ENCODE measurements around the gene RFNG.

GRCh38 chr17:82097919-82098168, 46.2 kb upstream of the RFNG start:
- TF ChIP-seq, protein P1, sequence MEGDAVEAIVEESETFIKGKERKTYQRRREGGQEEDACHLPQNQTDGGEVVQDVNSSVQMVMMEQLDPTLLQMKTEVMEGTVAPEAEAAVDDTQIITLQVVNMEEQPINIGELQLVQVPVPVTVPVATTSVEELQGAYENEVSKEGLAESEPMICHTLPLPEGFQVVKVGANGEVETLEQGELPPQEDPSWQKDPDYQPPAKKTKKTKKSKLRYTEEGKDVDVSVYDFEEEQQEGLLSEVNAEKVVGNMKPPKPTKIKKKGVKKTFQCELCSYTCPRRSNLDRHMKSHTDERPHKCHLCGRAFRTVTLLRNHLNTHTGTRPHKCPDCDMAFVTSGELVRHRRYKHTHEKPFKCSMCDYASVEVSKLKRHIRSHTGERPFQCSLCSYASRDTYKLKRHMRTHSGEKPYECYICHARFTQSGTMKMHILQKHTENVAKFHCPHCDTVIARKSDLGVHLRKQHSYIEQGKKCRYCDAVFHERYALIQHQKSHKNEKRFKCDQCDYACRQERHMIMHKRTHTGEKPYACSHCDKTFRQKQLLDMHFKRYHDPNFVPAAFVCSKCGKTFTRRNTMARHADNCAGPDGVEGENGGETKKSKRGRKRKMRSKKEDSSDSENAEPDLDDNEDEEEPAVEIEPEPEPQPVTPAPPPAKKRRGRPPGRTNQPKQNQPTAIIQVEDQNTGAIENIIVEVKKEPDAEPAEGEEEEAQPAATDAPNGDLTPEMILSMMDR (IDR thresholded peaks at IDR 0.05), result no peak
- no peak for TF ChIP-seq EZH2 (IDR thresholded peaks at IDR 0.05; ENCODE audit: borderline replicate concordance, insufficient read depth, low read depth, low read length, poor library complexity, severe bottlenecking)
